Heart right ventricle (tissue), 16 donors: Measurements from ENCODE around the gene GAB2. TPM values are rescaled to one million over a fixed set of nuclear protein-coding genes. Genes with fewer than 3 reads are reported as not detected.

Experiments
- ATAC-seq, 8 donors: fragments of 200-7000 bp; cut with Tn5 transposase; one replicate each; pipeline ENCODE4 v1.9.1; 2020; ENCODE audit warnings: mild to moderate bottlenecking in 8 of 8, moderate library complexity in 8 of 8, moderate number of reproducible peaks in 1 of 8
- DNase-seq, 2 donors: peaks; one replicate each; pipeline ENCODE4 v3.0.0-alpha.2; 2020
- H3K27ac ChIP-seq, 10 donors: fragments of 200-600 bp; sonication (generic) in 2 of 10; one replicate each; pipeline versions ENCODE4 v1.5.0 to v1.8.0; 2020 to 2022; ENCODE audit warnings: mild to moderate bottlenecking in 3 of 10
- H3K27me3 ChIP-seq, 7 donors: fragments of 200-600 bp; one replicate each; pipeline ENCODE4 v1.8.0; 2021 to 2022; ENCODE audit warnings: mild to moderate bottlenecking in 2 of 7
- H3K36me3 ChIP-seq, 9 donors: fragments of 200-600 bp; sonication (generic) in 1 of 9; one replicate each; pipeline versions ENCODE4 v1.5.0 to v1.8.0; 2020 to 2022; ENCODE audit warnings: mild to moderate bottlenecking in 2 of 9
- H3K4me1 ChIP-seq, 9 donors: fragments of 200-600 bp; sonication (generic) in 1 of 9; one replicate each; pipeline versions ENCODE4 v1.5.0 to v1.8.0; 2020 to 2022; ENCODE audit warnings: mild to moderate bottlenecking in 4 of 9
- H3K4me3 ChIP-seq, 10 donors: fragments of 200-600 bp; sonication (generic) in 2 of 10; one replicate each; pipeline versions ENCODE4 v1.5.0 to v1.8.0; 2020 to 2022; ENCODE audit warnings: mild to moderate bottlenecking in 7 of 10, moderate library complexity in 2 of 10
- H3K9me3 ChIP-seq, 11 donors: fragments of 200-600 bp in 10 of 11; sonication (generic) in 2 of 11; one replicate each; pipeline versions ENCODE4 v1.5.0 to v1.8.0; 2013 to 2022; ENCODE audit warnings: mild to moderate bottlenecking in 2 of 11, control low read depth in 1 of 11, moderate library complexity in 1 of 11
- CTCF ChIP-seq, 9 donors: fragments of 200-600 bp; sonication (generic) in 2 of 9; IDR thresholded peaks; one replicate each; pipeline versions ENCODE4 v1.5.0 to v1.8.0; 2021 to 2022; ENCODE audit warnings: antibody characterized with exemption in 9 of 9, mild to moderate bottlenecking in 5 of 9, moderate library complexity in 1 of 9
- WGBS, 2 donors: extraction: QIAGEN DNeasy Blood & Tissue Kit; methylation state at CpG; one replicate each; pipeline ENCODE4 v1.1.7; 2013; ENCODE audit warnings: inconsistent platforms in 1 of 2; 5-methylcytosine and 5-hydroxymethylcytosine counted together
- intact Hi-C, 10 donors: fragments of 100-400 bp; cut with DNase I; formaldehyde crosslinking; loops; one replicate each; pipeline versions ENCODE4 v1.11.1 to v1.14.2; 2022
- polyA plus RNA-seq, 2 donors: library from polyadenylated mRNA; stranded (reverse); fragments of 200-250 nt; gene quantifications; one replicate each; pipeline ENCODE4 v1.2.3, GENCODE V29; 2013
- total RNA-seq, 10 donors: library from RNA; stranded (reverse); fragmentation: NEBNext Ultra II Directional in 3 of 10; extraction: Animal tissue kit (Norgen Biotek cat#: 25700) in 3 of 10; gene quantifications; one replicate each; pipeline versions ENCODE4 v1.2.1 to v1.2.4, GENCODE V29; 2021 to 2023
- donor health status: Arrhythmogenic right ventricular cardiomyopathy.
- donor health status: ischemic (EF 13 %, LVEDD 7.1; RV severe dilation, severe dysfunction).
- donor health status: healthy with polysubstance abuse.
- donor health status: DM: no; HTN: yes; CAD: no.
- donor health status: DM: no; HTN: no; CAD: no.
- donor health status: ischemic (EF 25% LVEDD 6.9; RV normal size, moderate dysfunction).
- donor health status: ischemic (EF 25% LVEDD 5.7; RV mildly dilated, moderate dysfunction).
- donor health status: healthy.
- donor health status: DM: yes; HTN: yes; CAD: no.
- donor health status: Ischemic cardiomyopathy.
- donor health status: ischemic (EF 35%, LVEDD 5.7; RV mildly dilated, moderate dysfunction).
- donor health status: nonischemic (EF 11% LVEDD 7.7; RV severe dilation, severe dysfunction).
- donor health status: DM: yes; HTN: yes; CAD: no.
- donor health status: PGD.
- donor health status: ischemic (EF 29% LVEDD 5.4; RV normal size, mild dysfunction).
- donor health status: nonischemic (EF 23%, LVEDD 6.1; RV moderate dilation, normal function).

GAB2 gene
- total and polyA plus RNA-seq, 12 donors = 5.0 to 44.6 (median 27.0) TPM

- ATAC-seq = peak in 1 of 8 donors; percentile 12
- peak overlapping the region in 9 of 10 donors; percentile 63 to 91 (median 81) for H3K27ac ChIP-seq
- H3K4me1 ChIP-seq = peaks cover 9 to 96% (median 67%) of the 10 kb centered on the region in 9 donors
- intact Hi-C loops = loop anchor here in 4 of 10 donors (5.0 to 10.0 kb wide), 3 partner anchors 39 to 96 kb away; partner anchors contain the start of gene GAB2 (in 4 of the 4)
- WGBS, 2 donors = 44 to 62% methylated on average over 3 of the region's 3 CpGs
- peak overlapping the region in 7 of 10 donors; percentile 11 to 40 (median 23) for H3K4me3 ChIP-seq
- no peak for TF ChIP-seq CTCF (IDR thresholded peaks at IDR 0.05)
- H3K27me3 ChIP-seq = no peaks in the 10 kb centered on the region
- DNase-seq = no peak
- no peaks in the 10 kb centered on the region for H3K36me3 ChIP-seq
- H3K9me3 ChIP-seq = no peaks in the 10 kb centered on the region
Measured at GRCh38 chr11:78351193-78351592, 66.4 kb downstream of the GAB2 start.

- 30 to 45% methylated on average over 7 of the region's 7 CpGs for WGBS, 2 donors
- H3K4me1 ChIP-seq = peaks cover 12 to 100% (median 71%) of the 10 kb centered on the region in 9 donors
- no peaks in the 10 kb centered on the region for H3K9me3 ChIP-seq
- H3K27me3 ChIP-seq = no peaks in the 10 kb centered on the region
- H3K4me3 ChIP-seq = peak overlapping the region in 7 of 10 donors; percentile 11 to 40 (median 23)
- intact Hi-C loops = loop anchor here in 4 of 10 donors (5.0 to 10.0 kb wide), 3 partner anchors 38 to 96 kb away; partner anchors contain the start of gene GAB2 (in 4 of the 4)
- peak in 2 of 9 donors; percentile 14 to 40 for TF ChIP-seq CTCF (IDR thresholded peaks at IDR 0.05)
- H3K36me3 ChIP-seq = no peaks in the 10 kb centered on the region
- H3K27ac ChIP-seq = peak overlapping the region in 9 of 10 donors; percentile 63 to 91 (median 81)
- peak; percentile 73 to 84 (median 80) for ATAC-seq
- DNase-seq = peak in 1 of 2 donors; percentile 58
Measured at GRCh38 chr11:78350646-78351165, 66.9 kb downstream of the GAB2 start.

GRCh38 chr11:78350091-78350645, 67.5 kb downstream of the GAB2 start:
- Histone ChIP-seq H3K4me1 (peaks cover 12 to 100% (median 68%) of the 10 kb centered on the region in 9 donors), H3K9me3 (no peaks in the 10 kb centered on the region), H3K27ac (peak overlapping the region; percentile 20 to 91 (median 81)), H3K27me3 (no peaks in the 10 kb centered on the region), H3K36me3 (no peaks in the 10 kb centered on the region), H3K4me3 (peak overlapping the region in 7 of 10 donors; percentile 21 to 40 (median 25))
- intact Hi-C loops = loop anchor here in 4 of 10 donors (5.0 to 10.0 kb wide), 3 partner anchors 38 to 95 kb away; partner anchors contain the start of gene GAB2 (in 4 of the 4)
- WGBS, 2 donors = 27 to 46% methylated on average over 6 of the region's 6 CpGs
- DNase-seq = peak in 1 of 2 donors; percentile 35
- TF ChIP-seq CTCF (IDR thresholded peaks at IDR 0.05) = no peak
- ATAC-seq = peak in 7 of 8 donors; percentile 45 to 64 (median 48)

DNA sequence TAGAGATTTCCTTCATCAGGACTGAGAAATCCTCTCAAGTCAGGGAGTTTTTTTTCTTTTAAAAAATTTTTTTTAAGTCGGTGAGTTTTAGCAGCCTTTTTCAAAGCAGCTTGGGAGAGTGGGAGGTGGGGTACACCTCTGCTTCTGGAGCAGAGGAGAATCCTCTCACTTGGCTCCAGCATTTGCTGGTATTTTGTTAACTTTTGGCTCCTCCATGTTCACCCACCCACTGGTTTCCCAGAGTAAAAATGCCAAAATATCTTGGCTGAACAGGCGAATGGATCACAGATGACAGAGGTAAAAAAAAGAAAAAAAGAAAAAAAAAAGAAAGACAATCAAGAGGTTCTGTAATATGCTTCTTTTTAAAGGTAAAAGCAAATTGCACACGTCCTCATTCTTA, 68.0 kb downstream of the GAB2 start:
- Histone ChIP-seq H3K4me1 (peaks cover 11 to 99% (median 63%) of the 10 kb centered on the region in 9 donors), H3K27ac (peak overlapping the region; percentile 37 to 91 (median 81)), H3K9me3 (no peaks in the 10 kb centered on the region), H3K27me3 (no peaks in the 10 kb centered on the region), H3K36me3 (no peaks in the 10 kb centered on the region), H3K4me3 (peak overlapping the region in 7 of 10 donors; percentile 21 to 40 (median 25))
- intact Hi-C loops = loop anchor here in 4 of 10 donors (5.0 to 10.0 kb wide), 4 partner anchors 37 to 95 kb away; partner anchors contain the start of gene GAB2 (in 4 of the 4)
- WGBS, 2 donors = 38 to 46% methylated on average over 3 of the region's 3 CpGs
- DNase-seq = peak in 1 of 2 donors; percentile 22
- ATAC-seq = peak in 2 of 8 donors; percentile 46 to 58
- no peak for TF ChIP-seq CTCF (IDR thresholded peaks at IDR 0.05)
